Cardiac muscle cell (in vitro differentiated cells and primary cell): ENCODE results near the gene PRRC2A. TPM values are rescaled to one million over a fixed set of nuclear protein-coding genes. Genes with fewer than 3 reads are reported as not detected.

Experiments used
- DNase-seq, 2 donors: peaks; one replicate each; pipeline versions ENCODE4 v3.0.0 to v3.0.0-alpha.2; 2010 to 2017; ENCODE audit warnings: low read depth in 1 of 2, low spot score in 1 of 2
- H3K27ac ChIP-seq: fragments of 200-600 bp; sonication (generic); 2 replicates; pipeline ENCODE4 v1.5.1; 2016
- H3K27me3 ChIP-seq: fragments of 200-600 bp; sonication (generic); 2 replicates; pipeline ENCODE4 v1.6.0; 2016; ENCODE audit warnings: control low read depth
- H3K36me3 ChIP-seq: fragments of 200-600 bp; sonication (generic); 2 replicates; pipeline ENCODE4 v1.5.1; 2016; ENCODE audit warnings: control low read depth
- H3K4me1 ChIP-seq: fragments of 200-600 bp; sonication (generic); 2 replicates; pipeline ENCODE4 v1.8.1; 2017; ENCODE audit warnings: low read depth, mild to moderate bottlenecking, mixed run types
- H3K4me3 ChIP-seq: fragments of 200-600 bp; sonication (generic); 2 replicates; pipeline ENCODE4 v1.5.1; 2016; ENCODE audit warnings: mild to moderate bottlenecking
- H3K9me3 ChIP-seq: fragments of 200-600 bp; sonication (generic); 2 replicates; pipeline ENCODE4 v1.5.1; 2017; ENCODE audit warnings: low read depth, mild to moderate bottlenecking, control low read depth
- polyA plus RNA-seq: library from polyadenylated mRNA; unstranded; fragments of >200 nt; fragmentation: Nextera tagmentation; extraction: Ambion mirVana; gene quantifications from 2 replicates; pipeline ENCODE4 v1.2.1, GENCODE V29; 2016
- total RNA-seq: library from RNA; depleted of rRNA; stranded (reverse); fragments of >200 nt; gene quantifications from 2 replicates; pipeline ENCODE4 v1.2.3, GENCODE V29; 2016
- TF ChIP-seq, protein P1 (sequence below): IDR thresholded peaks from 2 replicates; pipeline ENCODE4 v1.5.1; 2012; ENCODE audit warnings: low read depth, mild to moderate bottlenecking, low read length

The PRRC2A gene
- total and polyA plus RNA-seq, 2 experiments from 2014 or later, result 70.2 to 208 TPM

DNA sequence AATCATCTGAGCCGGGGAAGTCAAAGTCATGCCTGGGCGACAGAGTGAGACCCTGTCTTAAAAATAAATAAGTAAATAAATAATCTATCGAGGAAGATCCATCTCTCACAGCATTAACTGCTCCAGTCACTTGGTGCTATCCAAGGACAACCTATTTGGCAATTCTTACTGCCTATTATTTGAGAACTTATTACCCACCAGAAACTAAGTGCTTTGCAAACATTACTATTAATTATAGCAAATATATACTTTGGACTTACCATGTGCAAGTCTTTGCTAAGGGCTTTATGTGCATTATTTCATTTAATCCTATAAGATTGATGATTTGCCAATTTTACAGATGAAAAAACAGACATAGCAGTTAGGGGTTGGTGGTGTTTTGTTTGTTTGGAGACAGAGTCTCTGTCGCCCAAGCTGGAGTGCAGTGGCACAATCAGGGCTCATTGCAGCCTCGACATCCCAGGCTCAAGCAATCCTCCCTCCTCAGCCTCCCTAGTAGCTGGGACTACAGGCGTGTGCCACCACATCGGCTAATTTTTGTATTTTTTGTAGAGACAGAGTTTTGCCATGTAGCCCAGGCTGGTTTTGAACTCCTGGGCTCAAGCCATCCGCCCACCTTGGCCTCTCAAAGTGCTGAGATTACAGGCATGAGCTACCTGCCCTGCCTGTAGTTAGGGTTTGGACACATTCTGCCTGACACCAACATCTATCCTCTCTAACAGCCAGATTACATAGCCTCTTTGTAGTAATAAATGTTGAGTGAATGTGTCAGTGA is 34.2 kb downstream of the PRRC2A start:
- H3K27me3 ChIP-seq, result no peaks in the 10 kb centered on the region
- no peak for DNase-seq
- H3K4me1 ChIP-seq, result peaks cover 19% of the 10 kb centered on the region
- TF ChIP-seq, protein P1, sequence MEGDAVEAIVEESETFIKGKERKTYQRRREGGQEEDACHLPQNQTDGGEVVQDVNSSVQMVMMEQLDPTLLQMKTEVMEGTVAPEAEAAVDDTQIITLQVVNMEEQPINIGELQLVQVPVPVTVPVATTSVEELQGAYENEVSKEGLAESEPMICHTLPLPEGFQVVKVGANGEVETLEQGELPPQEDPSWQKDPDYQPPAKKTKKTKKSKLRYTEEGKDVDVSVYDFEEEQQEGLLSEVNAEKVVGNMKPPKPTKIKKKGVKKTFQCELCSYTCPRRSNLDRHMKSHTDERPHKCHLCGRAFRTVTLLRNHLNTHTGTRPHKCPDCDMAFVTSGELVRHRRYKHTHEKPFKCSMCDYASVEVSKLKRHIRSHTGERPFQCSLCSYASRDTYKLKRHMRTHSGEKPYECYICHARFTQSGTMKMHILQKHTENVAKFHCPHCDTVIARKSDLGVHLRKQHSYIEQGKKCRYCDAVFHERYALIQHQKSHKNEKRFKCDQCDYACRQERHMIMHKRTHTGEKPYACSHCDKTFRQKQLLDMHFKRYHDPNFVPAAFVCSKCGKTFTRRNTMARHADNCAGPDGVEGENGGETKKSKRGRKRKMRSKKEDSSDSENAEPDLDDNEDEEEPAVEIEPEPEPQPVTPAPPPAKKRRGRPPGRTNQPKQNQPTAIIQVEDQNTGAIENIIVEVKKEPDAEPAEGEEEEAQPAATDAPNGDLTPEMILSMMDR, result no peak
- no peak overlapping the region for H3K4me3 ChIP-seq
- no peak overlapping the region for H3K27ac ChIP-seq
- H3K36me3 ChIP-seq, result peaks cover under 1% of the 10 kb centered on the region
- no peaks in the 10 kb centered on the region for H3K9me3 ChIP-seq

DNA sequence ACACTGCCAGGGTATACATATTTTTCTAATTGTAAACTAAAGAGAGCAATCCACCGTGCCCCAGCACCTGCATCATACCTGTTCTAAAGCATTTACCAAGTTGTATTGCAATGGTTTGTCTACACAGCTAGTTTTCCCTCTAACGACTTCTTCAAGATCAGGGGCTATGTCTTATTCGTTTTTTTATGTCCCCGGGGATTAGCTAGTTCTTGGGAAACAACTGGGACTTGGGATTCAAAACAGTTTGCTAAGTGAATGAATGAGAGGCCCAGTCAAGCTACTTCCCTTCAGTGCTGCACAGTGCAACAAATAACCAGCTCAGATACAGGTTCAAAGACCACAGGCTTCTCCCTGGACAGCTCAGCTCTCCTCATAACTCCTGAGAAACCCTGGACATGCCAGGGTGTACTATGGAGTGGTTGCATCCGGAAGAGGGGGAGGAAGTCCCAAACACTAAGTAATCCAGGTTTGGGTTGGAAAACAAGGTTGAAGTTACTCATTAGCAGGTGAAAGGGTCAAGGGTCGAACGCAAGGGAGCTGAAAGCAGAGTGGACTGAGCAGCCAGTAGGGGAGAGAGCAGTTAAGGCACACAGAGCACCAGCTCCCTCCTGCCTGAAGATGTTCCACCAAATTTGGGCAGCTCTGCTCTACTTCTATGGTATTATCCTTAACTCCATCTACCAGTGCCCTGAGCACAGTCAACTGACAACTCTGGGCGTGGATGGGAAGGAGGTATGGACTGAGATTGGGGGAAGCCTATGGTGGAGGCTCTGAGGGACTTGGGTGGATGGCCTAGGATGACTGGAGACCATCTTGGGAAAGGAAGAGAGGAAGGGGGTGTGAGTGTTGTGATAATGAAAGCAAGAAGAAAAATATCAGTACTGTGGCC is 35.1 kb downstream of the PRRC2A start, which contains the start of gene APOM:
TSS of gene APOM (plus strand) at position 546 of the 889 bp plus-strand sequence. CDS start at position 619, 73 bp downstream.
- Histone ChIP-seq H3K27me3 (no peaks in the 10 kb centered on the region), H3K4me1 (peaks cover 20% of the 10 kb centered on the region), H3K4me3 (no peak within 1 kb of the TSS), H3K36me3 (no peaks in the 10 kb centered on the region), H3K9me3 (no peaks in the 10 kb centered on the region), H3K27ac (no peak within 1 kb of the TSS)
- TF ChIP-seq, protein P1, result no peak
- no peak for DNase-seq

DNA sequence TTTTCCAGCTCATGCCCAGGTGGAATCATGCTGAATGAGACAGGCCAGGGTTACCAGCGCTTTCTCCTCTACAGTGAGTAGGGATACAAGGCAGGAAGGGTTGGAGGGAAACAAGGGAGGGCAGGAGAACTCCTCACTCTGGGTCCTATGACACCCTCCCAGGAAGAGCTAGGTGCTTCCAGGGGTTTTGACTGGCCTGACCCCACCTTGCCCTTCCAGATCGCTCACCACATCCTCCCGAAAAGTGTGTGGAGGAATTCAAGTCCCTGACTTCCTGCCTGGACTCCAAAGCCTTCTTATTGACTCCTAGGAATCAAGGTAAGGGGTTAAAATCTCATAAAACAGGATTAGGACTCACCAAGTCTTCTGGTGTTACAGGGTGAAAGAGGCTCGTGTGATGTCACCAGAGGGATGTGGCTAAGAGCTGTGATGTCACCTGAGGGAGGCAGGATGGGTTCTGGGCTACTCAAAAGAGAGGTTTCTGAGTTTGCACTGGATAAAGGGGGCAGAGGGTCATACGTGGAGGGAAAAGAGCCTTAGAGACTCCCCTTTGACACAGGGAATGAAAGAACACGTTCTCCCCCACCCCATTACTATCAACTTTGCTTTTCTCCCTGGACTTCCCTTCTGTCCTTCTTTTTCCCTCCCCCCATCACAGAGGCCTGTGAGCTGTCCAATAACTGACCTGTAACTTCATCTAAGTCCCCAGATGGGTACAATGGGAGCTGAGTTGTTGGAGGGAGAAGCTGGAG is 37.1 kb downstream of the PRRC2A start:
- H3K4me1 ChIP-seq, result peaks cover 13% of the 10 kb centered on the region
- H3K27ac ChIP-seq, result no peak overlapping the region
- H3K4me3 ChIP-seq, result no peak overlapping the region
- no peaks in the 10 kb centered on the region for H3K9me3 ChIP-seq
- TF ChIP-seq, protein P1, result no peak
- no peak for DNase-seq
- H3K27me3 ChIP-seq, result no peaks in the 10 kb centered on the region
- H3K36me3 ChIP-seq, result no peaks in the 10 kb centered on the region

DNA sequence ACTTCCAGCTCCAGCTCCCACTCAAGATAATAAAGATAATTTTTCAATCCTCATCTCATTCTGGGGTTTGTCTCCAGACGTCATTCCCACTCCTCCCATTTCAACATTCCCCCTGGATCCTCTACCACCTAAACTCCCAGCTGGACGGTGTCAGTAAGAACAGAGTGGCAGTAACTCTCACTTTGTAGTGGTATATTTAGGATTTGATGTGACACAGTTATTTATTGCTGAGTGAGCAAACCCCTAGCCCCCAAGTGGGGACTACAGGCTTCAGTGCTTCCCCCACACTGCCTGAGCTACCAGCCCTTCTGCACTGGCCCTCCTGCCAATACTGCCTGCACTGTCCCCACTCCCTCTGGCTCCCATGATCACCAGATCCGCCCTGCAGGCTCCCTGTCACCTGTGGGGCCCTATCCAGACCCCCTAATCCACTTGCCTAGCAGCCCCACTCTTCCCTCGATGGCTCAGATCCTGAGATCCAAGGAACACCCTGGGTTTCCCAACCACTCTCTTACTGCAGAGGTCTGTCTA is 37.7 kb downstream of the PRRC2A start:
- Histone ChIP-seq H3K36me3 (no peaks in the 10 kb centered on the region), H3K4me1 (peaks cover 14% of the 10 kb centered on the region), H3K27ac (no peak overlapping the region), H3K4me3 (no peak overlapping the region), H3K27me3 (no peaks in the 10 kb centered on the region), H3K9me3 (no peaks in the 10 kb centered on the region)
- no peak for DNase-seq
- TF ChIP-seq, protein P1, result no peak
